SIG-M5 treated with dmso at 0.1 percent for 504 hours (cell line): ENCODE results near the gene BCAN.

Source experiments
- DNase-seq: peaks from one replicate; lab custom pipeline; 2025; ENCODE audit not compliant: unreplicated experiment; lab: John Stamatoyannopoulos, UW

The BCAN gene

GRCh38 chr1:156693848-156694689 is 52.2 kb downstream of the BCAN start:
- DNase-seq: peak; percentile 54

GRCh38 chr1:156694690-156694962 is 52.7 kb downstream of the BCAN start:
- DNase-seq: no peak

GRCh38 chr1:156696755-156697154 is 54.8 kb downstream of the BCAN start:
- no peak for DNase-seq

- no peak for DNase-seq
Measured at GRCh38 chr1:156697481-156697880, 55.6 kb downstream of the BCAN start.

- DNase-seq: no peak
Measured at GRCh38 chr1:156698995-156699394, 57.1 kb downstream of the BCAN start.

- no peak for DNase-seq
Measured at GRCh38 chr1:156700736-156701531, 59.0 kb downstream of the BCAN start.

GRCh38 chr1:156703336-156703735 is 61.4 kb downstream of the BCAN start:
- no peak for DNase-seq

GRCh38 chr1:156703741-156704140 is 61.8 kb downstream of the BCAN start:
- DNase-seq: no peak

GRCh38 chr1:156704166-156704711 is 62.3 kb downstream of the BCAN start:
- DNase-seq: no peak

GRCh38 chr1:156704930-156705320 is 63.0 kb downstream of the BCAN start:
- DNase-seq: no peak

- DNase-seq: no peak
Measured at GRCh38 chr1:156705321-156705917, 63.5 kb downstream of the BCAN start, which contains the start of gene CRABP2. Gene CRABP2 (minus strand): TSS chr1:156705583. CDS start chr1:156705446, 137 bp downstream.

GRCh38 chr1:156705918-156706656 is 64.2 kb downstream of the BCAN start:
- peak; percentile 33 for DNase-seq

- DNase-seq: no peak
Measured at GRCh38 chr1:156706657-156707416, 64.9 kb downstream of the BCAN start.

- no peak for DNase-seq
Measured at GRCh38 chr1:156707417-156708217, 65.7 kb downstream of the BCAN start.

- DNase-seq: no peak
Measured at GRCh38 chr1:156708218-156708661, 66.3 kb downstream of the BCAN start.

GRCh38 chr1:156709031-156709430 is 67.1 kb downstream of the BCAN start:
- DNase-seq: no peak
